DMS153 treated with DMSO at 0.1 percent for 48 hours (cell line): ENCODE data around the gene RIC8B.
"Not testable (repeated sequence)": the region's sequence is repeated elsewhere in the genome, so short reads cannot be mapped to it uniquely, and the experiment has no call there.

Experiments
- DNase-seq: peaks from one replicate; lab custom pipeline; 2025; ENCODE audit not compliant: unreplicated experiment; lab: John Stamatoyannopoulos, UW

Gene RIC8B, protein sequence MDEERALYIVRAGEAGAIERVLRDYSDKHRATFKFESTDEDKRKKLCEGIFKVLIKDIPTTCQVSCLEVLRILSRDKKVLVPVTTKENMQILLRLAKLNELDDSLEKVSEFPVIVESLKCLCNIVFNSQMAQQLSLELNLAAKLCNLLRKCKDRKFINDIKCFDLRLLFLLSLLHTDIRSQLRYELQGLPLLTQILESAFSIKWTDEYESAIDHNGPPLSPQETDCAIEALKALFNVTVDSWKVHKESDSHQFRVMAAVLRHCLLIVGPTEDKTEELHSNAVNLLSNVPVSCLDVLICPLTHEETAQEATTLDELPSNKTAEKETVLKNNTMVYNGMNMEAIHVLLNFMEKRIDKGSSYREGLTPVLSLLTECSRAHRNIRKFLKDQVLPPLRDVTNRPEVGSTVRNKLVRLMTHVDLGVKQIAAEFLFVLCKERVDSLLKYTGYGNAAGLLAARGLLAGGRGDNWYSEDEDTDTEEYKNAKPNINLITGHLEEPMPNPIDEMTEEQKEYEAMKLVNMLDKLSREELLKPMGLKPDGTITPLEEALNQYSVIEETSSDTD

DNA sequence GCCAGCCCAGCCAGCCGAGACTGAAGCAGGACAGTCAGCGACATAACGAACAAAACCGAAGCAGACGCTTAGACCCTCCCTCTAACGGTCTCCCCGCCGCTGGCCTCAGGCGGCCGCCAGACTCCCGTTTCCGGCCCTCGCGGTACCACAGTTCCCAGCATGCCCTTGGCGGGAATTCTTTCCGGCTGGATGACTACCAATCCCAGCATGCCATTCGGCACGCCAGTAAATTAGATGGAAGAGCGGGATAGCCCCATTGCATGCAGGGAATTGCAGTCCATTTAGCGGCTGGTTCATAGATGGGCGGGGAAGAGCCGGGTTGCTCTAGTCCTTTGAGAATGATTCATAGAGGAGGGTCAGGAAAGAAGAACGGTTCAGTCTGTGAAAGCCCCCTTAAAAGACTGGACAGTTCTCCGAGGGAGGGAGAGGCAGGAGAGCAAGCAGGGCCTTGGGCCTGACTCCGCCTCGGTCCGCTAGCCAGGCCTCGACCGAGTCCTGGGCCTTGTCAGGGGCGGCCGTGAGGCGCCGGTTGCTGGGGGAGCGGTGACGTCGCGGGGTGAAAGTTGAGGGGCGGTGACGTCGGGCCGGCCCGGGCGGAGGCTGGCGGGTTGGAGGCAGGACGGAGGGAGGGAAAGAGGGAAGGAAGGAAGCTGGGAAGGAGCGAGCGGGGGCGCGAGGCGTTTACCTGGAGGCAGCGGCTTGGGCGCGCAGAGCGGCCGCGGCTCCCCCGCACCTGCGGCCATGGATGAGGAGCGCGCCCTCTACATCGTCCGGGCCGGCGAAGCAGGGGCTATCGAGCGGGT lies at the start of gene RIC8B:
TSS of gene RIC8B (plus strand) at position 678 of the 803 bp plus-strand sequence. CDS start at position 742, 64 bp downstream.
- peak; percentile 98 for DNase-seq

DNA sequence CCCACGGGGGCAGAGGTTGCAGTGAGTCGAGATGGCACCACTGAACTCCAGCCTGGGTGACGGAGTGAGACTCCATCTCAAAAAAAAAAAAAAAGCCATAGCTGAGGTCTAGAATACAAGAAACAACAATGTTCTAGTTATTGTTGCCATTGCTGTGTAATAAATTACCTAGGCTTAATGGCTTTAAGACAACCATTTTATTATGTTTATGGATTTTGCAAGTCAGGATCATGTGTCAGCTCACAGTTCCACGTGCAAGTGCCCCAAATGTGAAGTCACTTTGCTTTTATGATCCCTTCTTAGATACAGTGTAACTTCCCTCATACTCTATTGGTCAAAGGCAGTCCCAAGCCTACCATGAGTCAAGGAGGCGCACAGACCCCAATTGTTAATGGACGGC lies 49.5 kb upstream of the RIC8B start:
- no peak for DNase-seq

DNA sequence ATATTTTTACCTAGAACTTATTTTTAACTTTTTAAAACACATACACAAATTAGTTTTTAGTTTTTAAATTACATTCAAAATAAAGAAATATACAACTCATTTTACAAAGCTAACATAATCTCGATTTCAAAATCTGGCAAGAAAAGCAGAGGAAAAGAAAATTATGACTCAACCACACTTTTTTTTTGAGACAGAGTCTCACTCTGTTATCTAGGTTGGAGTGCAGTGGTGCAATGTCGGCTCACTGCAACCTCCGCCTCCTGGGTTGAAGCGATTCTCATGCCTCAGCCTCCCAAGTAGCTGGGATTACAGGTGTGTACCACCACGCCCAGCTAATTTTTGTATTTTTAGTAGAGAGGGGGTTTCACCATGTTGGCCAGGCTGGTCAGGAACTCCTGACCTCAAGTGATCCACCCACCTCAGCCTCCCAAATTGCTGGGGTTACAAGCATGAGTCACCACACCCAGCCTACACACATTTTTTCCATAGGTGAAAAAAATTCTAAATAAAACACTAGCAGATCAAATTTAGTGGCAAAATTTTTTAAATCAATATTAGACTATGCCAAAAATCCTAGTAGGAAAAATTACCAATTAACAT lies 47.8 kb upstream of the RIC8B start:
- DNase-seq = not testable (repeated sequence)

DNA sequence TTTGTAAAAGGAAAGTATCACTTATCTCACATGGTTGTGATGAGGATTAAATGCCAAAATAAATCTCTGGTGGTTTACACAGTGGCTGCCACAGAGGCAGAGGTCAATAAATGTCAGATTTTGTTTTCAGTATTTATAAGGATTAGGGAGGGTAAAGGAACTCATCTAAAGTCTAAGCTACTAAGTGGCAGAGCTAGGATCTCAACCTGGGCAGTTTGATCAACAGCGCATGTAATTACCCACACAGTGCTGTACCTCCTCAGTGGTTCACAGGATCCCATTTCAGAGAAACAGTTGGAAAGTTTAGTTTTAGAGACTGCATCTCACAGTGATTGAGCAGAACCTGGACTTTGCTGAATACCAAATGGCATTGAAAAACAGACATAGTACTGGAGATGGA lies 44.9 kb upstream of the RIC8B start:
- DNase-seq = no peak

DNA sequence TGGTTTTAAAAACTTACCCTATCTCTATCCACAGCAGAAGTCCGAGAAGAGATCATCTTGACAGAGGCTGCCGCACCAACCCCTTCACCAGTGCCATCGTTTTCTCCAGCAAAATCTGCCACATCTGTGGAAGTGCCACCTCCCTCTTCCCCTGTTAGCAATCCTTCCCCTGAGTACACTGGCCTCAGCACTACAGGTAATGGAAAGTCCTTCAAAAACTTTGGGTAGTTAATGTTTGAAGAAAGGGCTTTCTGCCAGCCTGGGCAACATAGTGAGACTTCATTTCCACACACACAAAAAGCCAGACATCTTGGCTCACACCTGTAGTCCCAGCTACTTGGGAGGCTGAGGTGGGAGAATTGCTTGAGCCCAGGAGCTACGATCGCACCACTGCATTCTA lies 41.6 kb upstream of the RIC8B start:
- no peak for DNase-seq

DNA sequence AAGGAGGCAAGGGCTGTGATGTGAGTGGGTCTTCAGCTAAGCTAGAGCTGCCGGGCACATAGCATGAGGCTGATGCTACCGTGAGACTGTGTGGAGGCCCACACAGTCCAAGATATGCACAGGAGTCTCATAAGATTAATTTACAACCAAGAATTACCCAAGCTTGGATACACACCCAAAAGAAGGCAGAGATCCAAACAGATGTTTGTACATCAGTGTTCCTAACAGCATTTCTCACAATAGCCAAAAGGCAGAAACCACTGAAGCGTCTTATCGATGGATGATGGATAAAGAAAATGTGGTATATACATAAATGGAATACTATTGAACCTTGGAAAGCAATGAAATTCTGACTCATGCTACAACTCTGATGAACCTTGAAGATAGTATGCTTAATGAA lies 40.8 kb upstream of the RIC8B start:
- DNase-seq = no peak

DNA sequence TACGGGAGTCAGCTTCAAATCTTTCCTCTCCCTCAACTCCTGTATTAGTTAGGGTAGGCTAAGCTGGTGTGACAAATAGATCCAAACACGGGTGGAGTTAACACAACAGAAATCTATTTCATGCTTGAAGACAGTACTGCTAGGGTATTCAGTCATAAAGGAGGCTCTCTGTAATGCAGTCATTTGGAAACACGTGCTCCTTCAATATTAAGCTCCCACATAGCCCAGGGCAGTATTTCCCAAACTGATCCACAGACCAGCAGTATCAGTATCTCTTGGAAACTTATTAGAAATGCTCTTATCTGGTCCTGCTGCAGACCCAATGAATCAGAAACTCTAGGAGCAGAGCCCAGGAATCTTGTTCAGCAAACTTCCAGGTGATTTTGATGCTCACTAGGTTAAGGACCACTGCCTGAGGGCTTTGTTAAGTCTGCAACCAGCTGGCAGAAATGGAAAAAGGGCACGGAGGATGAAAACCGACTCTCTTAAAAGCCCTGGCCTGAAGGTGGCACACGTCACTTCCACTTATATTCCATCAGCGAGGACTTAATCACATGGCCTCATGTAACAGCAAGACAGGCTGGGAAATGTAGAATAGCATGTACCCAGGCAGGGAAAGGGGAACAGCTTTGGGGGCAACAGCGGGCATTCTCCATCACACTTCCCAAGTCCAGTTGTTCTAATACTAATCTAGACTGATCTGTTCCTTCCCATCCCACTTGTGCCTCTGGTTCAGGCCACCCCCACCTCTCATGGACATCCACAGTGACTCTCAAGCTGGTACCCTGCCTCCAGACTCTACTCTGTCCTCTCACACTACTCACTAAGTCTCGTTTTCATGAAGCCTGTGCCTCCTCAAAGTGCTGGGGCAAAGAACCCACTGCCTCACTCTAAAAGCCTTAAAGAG lies 38.2 kb upstream of the RIC8B start:
- DNase-seq = no peak

DNA sequence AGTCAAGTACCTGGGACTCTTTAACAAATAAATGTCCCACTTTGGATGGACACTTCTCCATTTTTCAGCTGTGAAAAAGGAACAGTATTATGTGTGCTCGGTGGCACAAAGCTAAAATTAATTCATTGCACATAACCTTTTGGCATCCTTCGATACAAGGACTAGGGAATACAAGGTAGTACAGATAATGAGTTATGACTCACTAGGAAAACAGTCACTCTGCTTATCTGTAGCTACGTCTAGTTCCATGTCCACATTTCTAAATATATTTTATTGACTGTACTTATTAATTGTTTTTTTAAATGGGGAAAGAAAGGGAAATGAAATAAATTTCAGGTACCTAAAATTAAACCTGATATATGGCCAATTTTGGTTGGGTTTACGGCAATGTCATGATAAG lies 35.2 kb upstream of the RIC8B start:
- DNase-seq = no peak

DNA sequence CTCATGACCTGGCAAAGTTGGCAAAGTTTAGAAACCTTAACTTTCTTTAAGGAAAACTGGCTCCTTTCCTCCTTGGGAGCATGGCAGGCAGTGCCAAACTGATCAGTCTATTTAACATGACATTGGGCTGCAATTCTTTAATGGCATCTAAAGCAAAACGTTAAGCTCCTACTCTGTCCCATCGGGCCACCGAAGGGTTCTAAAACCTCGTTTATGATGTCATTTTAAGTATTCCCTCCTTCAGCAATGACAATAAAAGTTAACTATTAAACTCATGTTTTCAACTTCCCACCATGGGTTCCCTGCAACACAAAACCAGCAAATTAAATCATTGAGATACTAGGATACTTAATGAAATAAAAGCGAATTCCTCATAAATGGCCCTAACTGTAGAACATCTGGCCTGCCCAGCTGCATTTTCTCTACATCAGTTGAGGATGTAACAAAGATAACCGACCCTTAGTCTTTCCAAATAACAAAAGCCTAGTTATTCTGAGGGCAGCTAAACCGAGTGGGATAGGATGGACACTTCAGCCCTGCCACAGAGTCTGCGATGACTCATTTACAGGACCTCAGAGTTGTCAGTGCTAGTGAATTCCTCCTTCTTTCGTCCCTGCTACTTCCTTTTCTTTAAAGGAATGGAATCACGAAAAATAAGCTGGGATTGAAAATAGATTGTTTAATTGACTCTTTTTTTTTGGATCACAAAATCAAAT lies 34.5 kb upstream of the RIC8B start:
- no peak for DNase-seq

DNA sequence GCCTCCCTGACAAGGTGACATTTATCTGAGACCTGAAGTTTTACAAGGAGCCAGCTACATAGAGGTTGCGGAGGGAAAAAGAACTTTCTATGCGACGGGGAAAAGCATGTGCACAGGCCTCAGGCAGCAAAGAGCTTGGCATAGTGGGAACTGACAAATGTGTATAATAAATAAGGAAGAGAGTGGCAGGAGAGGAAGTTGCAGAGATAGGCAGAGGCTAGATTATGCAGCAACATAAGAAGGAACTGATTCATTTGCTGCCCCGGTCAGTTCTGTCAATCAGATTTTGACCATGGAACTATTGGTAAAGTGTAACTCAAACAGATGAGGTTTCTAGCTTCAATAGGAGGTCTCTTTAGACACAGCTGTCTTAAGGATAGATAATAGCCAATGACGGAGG lies 33.7 kb upstream of the RIC8B start:
- no peak for DNase-seq

DNA sequence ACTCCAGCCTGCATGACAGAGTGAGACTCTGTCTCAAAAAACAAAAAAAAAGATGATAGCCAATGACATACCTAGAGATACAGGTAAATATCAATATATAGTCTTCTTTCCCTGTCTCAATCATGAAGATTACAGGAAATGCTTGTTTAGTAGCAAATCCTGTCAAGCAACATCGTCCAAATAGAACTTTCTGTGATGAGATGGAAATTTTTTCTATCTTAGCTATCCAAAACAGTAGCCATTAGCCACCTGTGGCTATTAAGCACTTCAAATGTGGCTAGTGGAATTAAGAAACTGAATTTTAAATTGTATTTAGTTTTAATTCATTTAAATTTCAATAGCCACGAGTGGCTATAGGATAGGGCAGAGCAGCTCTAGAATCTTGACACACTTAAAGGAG lies 33.2 kb upstream of the RIC8B start:
- DNase-seq = no peak

DNA sequence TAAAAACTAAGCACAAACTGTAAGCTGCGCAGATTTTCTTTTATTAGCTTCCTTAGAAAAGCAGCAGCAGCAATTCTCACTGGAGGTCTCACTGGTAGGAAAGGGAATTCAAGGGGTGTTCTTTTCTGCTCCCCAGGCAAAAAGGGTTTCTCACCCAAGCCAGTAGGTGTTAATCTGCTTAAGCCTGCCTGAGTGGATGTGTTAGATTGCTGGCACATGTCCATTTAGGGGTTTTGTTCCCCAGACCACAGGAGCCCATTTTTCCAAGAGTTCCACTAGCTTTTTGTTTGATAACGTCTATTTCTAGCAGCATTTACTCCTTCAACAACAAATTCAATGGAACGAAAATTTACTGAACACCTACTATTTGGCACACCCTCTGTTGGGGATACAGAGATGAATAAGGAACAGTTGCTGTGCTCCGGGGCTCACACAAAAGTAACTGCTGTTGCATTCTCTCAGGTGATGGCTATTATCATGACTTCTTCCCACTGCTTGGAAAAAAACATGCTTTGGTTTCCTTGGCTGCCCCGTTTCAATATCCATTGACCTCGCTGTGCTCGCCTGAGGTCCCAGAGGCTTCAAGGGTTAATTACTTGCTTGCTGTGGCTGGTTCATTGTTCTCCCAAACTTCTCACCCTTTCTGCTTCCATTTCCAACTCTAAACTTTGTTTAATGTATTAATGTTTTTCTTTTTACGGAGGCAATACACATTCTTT lies 31.1 kb upstream of the RIC8B start:
- no peak for DNase-seq

DNA sequence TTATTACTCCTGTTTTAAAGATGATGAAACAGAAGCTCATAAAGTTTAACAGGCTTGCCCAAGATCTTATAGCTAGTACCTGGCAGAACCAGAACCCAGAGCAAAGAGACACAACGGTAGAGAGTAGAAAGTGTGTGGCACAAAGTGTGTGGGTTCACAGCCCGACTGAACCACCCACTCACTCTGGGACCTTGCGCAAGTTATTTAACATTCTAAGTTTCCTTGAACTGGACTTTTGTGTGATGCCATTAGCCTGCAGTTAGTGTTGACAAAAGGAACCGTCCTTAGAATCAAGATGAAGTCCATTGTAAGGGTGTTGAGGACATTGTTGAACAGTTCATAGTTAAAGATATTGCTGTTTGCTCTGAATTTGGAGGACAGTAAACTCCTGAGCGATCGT lies 29.9 kb upstream of the RIC8B start:
- no peak for DNase-seq

DNA sequence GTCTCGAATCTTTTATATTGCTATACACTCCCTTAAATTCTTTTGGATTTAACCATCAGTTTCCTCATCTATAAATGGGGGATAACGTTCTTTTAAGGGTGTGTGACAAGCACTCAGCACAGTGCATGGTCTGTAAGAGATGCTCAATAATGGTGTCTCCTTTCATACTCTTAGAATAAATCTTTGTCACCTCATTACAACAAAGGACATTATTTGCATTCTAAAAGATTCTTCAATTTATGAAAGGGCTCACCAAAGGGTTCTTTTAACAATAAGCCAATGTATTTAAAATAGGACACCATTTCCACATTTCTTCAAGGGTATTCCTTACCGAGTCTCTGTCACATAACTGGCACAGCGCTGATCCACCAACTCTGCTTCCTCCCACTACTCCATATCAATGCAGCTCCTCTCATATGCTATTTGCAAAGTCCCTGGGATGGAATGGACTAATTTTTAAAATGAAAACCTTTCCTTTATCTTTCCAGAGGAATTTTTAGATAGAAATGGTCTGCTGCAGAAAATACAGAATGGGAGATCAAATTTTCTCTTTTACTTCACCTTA lies 29.2 kb upstream of the RIC8B start:
- DNase-seq = no peak

DNA sequence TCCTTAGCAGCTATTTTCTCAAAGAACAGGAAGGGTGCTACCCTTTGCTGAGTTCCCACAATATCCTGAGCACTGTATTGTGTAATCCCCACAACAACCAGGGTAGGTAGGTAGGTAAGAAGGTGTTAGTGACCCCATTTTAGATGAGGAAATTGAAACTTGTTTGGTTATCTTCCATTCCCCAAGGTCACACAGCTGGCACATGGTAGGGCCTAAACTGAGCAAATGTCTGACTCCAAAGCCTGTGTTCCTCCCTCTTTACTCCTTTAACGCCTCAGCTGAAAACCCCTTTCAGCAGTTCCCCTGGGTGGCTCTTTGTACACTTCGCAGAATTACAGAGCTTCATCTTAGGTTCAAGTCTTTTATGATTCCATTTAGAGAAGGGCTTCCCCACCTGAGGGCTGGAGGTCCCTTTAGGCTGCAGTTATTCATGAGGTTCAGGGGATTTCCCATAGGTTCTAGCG lies 26.5 kb upstream of the RIC8B start:
- no peak for DNase-seq

DNA sequence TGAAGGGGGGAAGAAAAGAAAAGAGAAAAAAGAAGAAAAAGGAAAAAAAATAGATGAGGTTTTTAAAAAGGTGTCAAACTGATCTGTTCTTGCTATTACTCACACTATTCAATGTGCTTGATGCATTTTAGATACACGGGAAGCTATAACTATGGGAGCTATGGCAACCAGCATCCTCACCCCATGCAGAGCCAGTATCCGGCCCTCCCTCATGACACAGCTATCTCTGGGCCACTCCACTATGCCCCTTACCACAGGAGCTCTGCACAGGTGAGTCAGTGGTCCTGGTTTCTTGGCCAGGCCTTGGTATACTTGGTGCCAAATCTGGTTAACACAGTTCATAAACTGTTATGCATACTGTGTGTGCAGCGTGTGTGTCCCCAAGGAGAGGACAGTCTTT lies 24.0 kb upstream of the RIC8B start:
- DNase-seq = no peak

DNA sequence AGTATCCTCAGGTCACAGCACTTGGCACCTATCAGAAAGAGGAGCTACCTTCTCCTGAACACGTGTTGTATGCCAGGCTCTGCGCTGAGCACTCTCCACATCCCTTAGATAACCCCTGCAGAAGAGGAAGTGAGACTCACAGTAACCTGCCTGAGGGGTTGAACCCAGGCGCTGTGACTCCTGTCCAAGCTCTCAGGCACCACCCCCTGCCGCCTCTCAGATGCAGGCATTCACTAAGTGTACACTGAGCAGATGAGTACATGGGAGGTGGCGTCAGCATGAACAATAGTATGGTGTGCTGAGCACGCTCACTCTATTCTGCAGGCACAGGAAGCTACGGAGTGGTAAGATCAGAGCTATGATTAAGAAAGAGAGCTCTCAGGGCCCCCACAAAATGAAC lies 21.0 kb upstream of the RIC8B start:
- DNase-seq = no peak

DNA sequence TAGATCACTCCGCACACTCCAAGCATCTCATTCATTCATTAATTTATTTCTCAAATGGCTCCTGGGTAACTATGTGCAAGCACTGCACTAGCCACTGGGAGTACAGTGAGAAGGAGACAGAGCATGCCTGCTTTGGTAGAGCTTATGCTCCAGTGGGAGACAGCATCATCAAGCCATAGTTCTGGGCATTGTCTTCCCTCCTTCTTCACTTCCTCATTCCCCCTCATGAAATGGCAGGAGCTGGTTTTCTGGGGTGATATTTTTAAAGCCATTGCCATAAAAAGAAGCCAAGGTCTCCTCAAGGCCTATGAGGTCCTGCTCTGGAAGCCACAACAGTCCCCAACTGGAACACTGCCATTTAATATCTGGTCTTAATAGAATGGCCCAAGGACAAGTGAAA lies 20.2 kb upstream of the RIC8B start:
- DNase-seq = no peak
